T follicular helper cell (primary cell): ENCODE data around the gene PIGQ.

Experiments used
- DNase-seq: peaks from one replicate; pipeline ENCODE4 v3.0.0-alpha.2; 2020; ENCODE audit warnings: low read depth

PIGQ gene

DNA sequence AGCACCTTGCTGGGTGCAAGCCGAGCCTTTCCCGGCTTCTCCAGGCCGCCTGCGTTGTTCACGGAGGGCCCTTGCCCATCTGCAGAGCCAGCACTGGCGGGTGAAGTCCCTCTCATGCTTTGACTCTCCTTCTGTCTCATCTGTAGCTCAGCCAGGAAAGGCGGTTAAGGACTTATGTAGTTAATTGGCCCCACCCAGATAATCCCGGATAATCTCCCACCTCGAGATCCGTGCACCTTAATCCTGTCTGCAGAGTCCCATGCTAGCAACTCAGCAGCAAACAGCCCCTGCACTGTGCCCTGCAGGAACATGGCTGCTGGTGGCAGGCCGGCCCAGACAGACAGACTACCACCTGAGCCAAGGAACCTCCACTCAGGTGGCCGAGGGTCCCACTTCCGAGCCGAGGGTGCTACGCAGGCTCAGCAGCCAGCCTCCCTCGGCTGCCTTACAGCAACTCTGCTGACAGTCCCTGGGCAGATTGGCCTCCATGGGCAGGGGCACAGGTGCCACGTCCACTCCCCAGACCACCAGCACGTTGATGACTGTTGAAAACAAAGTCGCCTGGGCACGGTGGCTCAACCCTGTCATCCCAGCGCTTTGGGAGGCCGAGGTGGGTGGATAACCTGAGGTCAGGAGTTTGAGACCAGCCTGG, 37.0 kb downstream of the PIGQ start:
- no peak for DNase-seq

DNA sequence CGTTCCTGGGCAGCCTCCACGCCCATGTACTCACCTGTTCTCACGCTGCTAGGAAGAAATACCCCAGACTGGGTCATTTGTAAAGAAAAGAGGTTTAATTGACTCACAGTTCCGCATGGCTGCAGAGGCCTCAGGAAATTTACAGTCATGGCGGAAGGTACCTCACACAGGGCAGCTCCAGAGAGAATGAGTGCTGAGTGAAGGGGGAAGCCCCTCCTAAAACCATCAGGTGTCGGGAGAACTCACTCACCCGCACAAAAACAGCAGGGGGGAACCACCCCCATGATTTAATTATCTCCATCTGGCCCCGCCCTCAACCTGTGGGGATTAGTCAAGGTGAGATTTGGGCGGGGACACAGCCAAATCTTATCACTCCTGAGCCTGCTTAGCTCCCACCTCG, 38.3 kb downstream of the PIGQ start:
- DNase-seq = no peak

DNA sequence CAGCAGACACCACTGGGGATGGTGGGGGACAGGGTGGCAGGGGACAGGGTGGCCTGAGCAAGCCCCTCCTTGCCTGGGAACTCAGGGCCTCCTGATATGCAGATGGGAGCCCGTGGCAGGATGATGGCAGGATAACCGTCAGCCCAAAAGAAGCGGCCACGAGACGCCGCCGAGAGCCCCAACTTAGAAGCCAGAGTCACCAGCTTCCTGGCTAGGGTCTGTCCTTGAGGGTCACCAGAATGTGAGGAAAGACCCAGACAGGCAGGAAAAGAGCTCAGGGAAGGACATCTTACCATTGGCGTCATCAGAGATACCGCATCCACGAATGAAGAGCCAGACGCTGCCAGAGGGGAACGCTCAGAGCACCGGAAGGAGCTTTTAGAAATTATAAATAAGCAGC, 39.5 kb downstream of the PIGQ start:
- DNase-seq = no peak

DNA sequence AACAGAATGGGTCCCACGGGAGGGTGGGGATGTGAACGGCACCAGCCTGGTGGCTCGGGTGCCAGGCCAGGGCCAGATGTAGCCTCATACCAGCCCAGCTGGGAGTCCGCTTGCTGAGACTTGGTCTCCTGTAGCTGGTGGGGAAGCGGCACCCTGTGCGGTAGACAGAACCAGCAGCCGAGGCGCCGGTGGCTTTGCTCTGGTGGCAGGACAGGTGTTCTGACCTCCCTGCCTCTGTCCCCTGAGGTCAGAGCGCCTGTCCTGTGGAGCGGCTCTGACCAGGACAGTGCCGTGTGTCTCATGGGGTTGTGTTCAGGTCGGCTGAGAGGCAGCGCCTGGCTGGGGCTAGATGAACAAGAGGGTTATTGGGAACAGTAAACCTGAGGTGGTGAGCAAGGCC, 40.2 kb downstream of the PIGQ start:
- no peak for DNase-seq

DNA sequence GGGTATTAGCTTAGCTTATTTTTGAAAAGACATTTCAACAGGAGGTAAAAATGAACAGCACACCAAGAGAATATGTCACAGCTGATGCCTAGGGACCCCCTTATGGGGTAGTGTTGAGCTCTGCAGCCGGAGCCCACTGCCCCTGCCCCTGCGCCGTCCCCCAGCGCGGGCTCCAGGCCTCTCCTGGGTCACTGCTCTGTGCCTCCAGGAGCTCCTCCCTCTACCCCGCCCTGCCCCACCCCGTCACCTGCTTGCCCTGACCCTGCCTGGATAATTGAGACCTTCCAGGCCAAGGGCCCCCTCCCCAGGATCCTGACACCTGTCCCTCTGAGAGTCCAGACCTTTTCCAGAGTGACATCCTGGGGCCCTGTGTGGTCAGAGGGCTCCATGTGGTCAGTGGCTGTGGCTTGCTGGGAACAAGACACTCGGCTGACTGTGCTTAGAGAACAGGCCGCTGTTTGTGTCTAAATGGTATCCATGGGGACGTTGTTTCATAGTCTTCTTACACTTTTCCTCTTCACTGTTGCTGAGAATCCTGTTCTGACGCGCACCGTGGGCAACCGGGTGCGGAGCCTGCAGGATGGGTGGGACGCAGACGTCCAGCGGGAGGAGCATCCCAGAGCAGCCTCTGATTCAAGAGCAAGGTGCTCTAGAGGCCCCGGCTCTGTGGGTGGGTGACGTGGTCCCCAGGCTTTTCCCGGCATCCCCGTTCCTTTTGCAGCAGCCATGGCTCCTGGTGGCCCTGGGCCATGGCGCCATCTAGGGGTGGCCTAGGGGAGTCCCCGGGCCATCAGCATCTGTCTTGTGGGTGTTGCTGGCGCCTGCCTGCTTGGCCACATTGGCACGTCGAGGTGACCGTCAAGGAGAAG, 41.0 kb downstream of the PIGQ start:
- peak; percentile 37 for DNase-seq

DNA sequence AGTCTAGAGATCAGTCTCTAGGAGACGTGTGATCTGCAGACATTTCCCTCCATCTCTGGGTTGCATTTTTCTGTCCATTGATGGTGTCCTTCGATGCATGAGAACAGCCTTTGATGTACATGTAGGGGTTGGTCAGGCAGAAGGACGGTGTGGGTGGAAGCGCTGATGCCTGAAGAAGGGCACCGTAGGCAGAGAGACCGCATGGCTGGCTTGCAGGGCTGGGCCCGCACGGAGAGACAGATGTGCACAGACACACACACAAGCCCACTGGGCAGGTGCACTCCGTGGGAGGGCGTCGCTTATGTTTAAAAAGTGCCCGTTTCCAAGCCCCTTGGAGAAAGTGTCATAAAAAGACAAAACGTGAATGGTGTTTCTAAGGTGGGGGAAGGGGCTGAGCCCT, 45.4 kb downstream of the PIGQ start:
- DNase-seq = no peak

DNA sequence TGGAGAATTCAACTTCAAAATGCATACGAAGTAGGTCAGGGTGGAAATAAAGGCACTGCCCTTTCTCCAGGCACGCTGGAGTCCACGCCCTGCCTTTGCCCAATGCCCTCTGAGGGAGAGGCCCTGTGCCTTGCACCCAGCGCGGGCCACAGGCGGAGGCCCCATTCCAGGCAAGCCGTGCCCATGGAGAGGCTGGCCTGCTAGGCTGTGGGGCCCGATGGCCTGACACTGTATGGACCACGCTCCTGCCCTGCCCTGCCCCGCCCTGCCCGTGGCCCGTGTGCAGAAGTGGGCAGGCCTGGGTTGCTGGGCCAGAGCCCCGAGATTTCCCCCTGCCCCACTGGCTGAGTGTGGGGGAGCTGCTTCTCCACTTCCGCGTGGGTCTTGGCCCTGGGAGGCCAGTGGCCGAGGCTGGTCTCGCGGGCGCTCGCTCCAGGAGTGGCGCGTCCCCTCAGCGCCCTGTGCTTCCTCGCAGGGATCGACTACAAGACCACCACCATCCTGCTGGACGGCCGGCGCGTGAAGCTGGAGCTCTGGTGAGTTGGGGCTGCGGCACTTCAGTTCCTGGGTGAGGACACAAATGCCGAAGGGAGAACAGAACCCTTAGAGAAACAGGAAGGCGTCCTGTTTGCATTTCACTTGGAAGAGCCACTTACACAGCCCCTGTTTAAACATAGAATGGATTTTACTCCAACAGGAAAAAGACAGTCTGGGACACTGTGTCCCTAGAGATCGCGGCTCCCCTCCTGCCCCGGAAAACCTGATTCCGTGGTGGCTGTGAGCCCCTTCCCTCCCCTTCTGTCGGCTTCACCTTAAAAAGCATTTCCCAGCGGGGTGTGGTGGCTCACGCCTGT, 47.2 kb downstream of the PIGQ start:
- no peak for DNase-seq

DNA sequence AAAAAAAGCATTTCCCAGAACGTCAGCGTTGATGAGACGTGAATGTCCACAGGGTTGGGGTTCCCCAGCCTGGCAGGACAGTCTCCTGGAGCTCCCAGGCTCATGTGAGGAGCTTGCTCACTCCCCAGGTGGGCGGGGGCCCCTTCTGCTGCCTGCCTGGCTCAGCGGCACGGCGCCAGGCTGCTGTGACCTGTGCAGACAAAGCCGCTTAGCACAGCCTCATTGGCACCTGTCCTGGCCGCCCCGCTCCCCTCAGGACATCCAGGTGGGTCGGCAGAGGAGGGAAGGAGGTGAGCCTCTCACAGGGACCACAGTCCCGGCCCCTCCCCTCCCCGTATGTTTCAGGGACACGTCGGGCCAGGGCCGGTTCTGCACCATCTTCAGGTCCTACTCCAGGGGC, 48.1 kb downstream of the PIGQ start:
- no peak for DNase-seq

DNA sequence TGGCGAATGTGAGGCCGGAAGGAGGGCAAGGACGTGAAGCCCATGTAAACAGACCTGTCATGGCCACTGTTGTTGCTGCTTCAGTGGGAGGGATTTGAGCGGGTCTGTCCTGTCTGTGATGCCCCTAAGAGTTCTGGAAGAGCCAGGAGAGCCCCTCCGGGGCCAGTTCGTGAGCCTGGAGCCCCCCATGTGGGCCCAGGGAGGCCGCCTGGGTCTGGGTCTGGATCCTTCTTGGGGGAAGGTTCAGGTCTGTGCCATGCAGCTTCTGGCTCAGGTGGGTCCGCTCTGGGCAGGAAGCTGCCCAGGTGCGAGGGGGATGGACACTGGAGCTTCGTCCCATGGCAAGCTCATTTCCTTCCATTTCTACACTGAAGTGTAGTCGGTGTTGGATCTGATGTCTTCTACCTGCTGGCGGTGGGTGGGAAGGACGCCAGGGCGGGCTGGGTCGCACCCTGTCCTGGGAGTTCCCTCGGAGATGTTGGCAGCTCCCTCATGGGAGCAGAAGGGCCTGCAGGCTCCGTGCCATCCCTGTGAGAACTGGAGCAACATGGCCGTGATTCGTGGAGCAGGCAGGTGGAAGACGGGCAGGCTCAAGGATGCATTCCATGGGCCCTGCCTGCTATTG, 49.8 kb downstream of the PIGQ start:
- no peak for DNase-seq

DNA sequence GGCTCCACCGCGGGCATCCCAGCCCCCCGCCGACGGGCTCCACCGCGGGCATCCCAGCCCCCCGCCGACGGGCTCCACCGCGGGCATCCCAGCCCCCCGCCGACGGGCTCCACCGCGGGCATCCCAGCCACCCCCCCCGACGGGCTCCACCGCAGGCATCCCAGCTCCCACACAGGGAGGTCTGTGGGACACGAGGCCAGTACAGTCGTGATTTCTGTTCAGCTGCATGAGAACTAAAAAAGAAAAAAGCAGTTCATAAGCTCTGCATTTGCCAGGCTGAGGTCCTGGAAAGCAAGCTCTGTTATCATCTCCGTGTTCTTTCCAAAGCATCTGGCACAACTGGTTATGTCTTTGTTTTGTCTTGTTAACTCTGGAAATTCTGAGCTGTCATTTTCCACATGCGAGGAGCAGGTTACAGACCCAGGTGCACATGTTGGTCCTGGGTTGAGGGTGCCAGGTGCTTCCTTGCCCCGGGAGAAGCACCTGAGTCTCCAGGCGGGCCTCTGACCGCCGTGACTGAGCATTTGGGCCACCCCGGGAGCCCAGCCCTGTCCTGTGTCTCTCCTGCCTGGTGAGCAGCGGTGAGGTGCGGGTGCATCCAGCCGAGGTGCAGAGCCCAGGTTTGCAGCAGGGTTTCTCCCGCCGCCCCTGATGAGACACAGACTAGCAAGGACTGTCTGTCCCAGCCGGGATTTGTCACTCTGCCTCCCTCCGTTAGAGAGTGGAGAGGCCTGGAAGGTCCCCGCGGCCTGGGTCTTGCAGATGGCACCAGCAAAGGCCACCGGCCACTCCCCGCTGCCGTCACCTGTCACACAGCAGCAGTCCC, 51.1 kb downstream of the PIGQ start:
- no peak for DNase-seq

DNA sequence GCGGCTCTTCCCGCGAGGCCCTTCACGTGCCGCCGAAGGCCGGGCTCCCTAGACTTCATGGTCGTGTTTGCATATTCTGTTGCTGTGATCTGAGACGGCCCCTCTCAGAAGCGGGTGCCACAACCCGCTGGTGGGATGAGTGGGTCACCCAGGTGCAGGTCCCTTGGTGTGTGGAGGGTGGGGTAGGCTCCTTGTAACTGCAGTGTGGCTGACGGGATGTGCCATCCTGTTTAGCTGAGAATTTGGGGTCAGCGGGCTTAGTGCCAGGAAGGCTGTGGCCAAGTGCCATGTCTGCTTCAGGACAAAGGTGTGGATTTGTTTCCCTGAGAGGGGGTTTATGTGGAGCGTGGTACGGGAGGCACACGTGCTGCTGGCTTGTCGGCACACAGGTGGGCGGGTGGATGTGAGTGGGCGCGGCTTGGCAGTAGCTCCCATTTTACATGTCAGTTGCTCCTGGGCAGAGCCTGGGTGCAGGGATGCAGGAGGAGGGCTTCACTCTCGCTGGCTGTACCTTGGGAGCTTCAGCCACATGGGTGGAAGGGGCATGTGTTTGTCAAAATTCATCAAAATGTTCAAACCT, 51.8 kb downstream of the PIGQ start:
- no peak for DNase-seq

DNA sequence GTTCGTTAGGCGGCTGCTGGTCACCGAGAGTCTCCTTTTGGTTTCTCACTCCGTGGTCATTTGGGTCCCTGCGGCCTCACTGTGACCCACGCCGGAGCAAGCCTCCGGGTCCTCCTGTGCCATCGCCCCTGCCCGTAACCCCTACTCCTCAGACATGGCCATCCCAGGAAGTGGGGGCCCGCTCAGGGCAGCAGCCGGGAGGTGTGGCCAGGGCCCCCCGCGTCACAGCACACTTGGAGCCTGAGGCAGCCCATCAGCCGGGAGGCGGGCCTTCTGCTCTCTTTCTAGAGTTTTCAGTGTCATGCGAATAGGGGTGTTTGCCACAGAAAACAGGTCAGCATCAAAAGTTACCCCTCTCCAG, 53.1 kb downstream of the PIGQ start:
- DNase-seq = no peak

DNA sequence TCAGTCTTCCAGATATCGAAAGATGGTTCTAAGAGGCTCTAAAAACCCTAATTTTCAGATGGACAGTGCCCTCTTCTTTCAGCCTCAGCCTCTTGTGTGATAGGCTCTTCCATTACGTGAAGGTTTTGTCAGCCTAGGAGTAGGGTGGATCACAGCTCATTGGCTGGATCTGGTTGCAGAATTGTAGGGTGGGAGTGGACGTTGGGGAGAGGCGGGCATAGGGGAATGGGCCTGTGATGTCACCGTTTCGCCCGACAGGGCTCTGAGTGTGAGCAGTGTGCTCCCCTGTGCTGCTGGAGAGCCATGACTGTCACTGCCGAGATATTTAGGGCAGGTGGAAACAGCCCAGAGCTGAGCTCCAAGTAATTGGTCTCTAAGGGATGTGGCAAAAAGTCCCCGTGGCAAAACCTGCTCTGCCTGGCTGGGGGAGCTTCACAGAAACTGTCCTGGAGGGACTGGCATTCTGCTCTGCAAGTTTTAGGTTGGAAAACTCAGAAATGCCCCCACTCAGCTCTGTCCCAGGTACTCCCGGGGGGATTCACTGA, 54.8 kb downstream of the PIGQ start:
- no peak for DNase-seq

DNA sequence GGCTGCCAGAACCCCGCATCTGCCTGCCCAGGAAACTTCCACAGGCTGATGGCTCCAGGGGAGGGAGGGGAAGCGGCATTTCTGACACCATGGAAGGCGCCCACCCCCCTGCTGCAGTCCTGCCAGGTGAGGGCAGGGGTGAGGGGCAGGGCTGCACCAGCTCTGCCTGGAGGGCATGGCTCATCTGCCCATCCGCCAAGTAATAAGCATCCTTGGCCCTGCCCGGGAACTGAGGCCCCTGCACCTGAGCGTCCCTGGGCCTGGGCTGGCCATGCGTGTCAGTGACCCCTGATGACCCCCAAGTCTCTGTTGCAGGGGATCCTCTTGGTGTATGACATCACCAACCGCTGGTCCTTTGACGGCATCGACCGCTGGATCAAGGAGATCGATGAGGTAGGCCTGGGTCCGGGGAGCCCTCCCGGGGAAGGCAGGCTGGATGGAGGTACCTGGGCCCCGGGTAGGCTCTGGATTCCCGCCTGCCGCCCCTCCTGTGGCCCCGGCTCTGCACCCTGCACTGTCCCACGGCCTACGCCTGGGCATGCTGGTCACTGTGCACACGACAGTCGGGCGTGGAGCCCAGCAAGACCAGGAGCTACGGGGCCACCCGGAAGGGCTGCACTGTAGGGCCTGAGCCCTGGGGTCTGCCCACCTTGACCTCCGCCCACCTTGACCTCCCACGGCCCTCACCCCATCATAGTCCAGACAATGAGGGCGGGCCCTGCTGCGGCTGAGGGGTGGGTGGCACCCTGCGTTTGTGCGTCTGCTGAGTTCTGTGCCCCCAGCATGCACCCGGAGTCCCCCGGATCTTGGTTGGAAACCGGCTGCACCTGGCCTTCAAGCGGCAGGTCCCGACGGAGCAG, 55.6 kb downstream of the PIGQ start:
- no peak for DNase-seq

DNA sequence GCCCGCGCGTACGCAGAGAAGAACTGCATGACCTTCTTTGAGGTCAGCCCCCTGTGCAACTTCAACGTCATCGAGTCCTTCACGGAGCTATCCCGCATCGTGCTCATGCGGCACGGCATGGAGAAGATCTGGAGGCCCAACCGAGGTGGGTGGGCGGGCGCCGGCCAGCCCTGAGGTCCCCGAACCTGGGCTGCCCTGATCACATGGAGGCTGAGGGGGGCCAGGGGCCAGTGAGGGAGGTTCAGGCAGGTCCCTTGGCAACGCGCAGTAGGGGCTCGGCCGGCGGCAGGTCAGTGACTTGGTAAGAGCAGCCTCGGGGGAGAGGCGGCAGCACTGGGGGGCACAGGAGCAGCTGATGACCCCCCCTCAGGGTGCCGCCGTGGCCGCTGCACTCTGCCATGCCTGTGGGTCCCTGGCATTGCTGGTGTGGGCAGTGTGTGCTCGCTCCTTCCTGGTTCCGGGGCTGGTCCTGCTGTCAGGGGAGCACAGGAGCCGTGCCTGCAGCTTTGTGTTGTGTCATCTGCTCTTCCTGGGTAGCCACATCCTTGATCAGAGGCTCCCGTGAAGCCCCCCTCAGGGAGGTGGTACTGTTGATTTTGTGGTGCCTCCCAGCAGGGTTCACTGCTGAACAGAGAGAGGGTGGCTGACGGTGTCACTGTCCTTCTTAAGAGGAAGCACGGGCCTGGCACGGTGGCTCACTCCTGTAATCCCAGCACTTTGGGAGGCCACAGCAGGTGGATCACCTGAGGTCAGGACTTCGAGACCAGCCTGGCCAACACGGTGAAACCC, 56.4 kb downstream of the PIGQ start:
- no peak for DNase-seq

DNA sequence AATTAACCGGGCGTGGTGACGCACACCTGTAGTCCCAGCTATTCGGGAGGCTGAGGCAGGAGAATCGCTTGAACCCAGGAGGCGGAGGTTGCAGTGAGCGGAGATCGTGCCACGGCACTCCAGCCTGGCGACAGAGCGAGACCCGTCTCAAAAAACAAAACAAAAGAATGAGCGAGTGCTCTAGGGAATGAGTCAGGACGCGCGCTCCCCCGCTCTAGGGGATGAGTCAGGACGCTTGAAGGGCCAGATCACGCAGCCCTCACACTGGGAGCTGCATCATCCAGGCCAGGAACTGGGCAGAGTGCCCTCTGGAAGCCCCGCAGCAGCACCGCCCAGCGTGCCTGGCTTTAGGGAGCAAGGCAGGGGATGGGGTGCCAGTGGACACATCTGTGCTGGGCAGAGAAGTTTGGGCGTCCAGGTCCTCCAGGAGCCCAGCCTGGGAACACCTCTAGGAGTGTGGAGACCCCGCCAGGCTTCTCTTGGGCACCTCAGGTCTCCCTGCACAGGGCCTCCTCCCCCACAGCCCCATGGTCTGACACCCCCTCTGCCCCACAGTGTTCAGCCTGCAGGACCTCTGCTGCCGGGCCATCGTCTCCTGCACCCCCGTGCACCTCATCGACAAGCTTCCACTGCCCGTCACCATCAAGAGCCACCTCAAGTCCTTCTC, 57.2 kb downstream of the PIGQ start:
- DNase-seq = no peak

DNA sequence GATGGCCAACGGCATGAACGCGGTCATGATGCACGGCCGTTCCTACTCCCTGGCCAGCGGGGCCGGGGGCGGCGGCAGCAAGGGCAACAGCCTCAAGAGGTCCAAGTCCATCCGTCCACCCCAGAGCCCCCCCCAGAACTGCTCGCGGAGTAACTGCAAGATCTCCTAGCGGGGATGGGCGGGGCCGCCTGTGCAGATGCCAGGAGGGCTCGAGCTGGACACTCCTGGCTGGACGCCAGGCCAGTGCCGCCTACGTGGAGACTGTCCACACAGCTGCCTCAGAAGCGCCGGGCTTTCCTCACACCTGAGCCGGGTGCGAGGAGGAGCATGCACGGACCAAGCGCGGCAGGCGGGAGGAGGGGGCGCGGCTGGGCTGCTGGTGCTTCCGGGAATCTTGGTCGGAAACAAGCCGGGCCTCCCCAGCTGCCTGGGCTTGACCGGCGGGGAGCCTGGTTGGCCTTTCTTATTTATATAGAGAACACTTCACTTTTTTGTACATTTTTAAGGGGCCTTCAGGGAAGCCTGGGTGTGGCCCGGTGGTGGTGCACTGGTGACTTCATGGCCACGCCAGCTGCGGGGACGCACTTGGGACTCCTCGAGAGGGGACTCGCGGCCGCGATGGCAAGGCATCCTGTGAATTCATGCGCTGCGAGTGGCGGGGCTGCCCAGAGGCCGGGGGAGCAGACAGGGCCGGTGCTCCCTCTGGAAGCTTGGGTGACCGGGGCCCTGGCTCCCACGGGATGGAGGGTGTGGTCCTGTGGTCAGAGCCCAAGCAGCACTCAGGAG, 57.9 kb downstream of the PIGQ start:
- DNase-seq = no peak
